Measurements from ENCODE around the gene PTPN1.

- TF ChIP-seq CTCF (IDR thresholded peaks at IDR 0.05) (no peak), CHD2 (IDR thresholded peaks at IDR 0.05; ENCODE audit: low read length, partially characterized antibody) (no peak), POLR2AphosphoS5 (IDR thresholded peaks at IDR 0.05; ENCODE audit: low read depth, low read length) (no peak), ZBTB33 (IDR thresholded peaks at IDR 0.05; ENCODE audit: borderline replicate concordance, low read depth) (no peak)
Observed at GRCh38 chr20:50471231-50471630, 39.0 kb upstream of the PTPN1 start.
